Measurements from ENCODE around the gene JPH4. TPM values are rescaled to one million over a fixed set of nuclear protein-coding genes. Genes with fewer than 3 reads are reported as not detected.
"Not testable (repeated sequence)": the region's sequence is repeated elsewhere in the genome, so short reads cannot be mapped to it uniquely, and the experiment has no call there.

JPH4 gene
- total RNA-seq, 2 experiments from 2014 or later: not detected

DNA sequence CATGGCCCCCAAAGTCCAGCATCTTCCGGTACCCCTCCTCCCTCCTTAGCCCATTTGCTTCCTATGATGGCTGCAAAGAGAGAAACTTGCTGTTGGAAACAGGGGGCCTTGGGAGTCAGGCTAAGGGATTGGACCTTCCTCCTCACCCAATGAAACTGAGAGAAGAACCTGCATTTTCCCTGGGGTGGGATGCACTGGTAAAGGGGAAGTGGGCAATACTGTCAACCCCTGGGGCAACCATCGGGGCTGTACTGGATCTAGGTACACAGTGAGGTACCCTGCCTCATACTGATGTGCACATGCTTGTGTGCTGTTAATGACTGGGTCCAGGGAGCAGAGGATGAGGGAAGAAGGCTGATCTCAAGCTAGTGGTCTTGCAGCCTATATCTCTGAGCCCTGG, 11.0 kb upstream of the JPH4 start:
- peaks cover 11% of the 10 kb centered on the region for H3K27me3 Mint-ChIP-seq (ENCODE audit: low read depth)
- ATAC-seq (no peak), DNase-seq (no peak)
- ChIA-PET POLR2A (no interaction called here), CTCF (interaction anchor here (0.6 to 3.8 kb wide), 37 partner anchors 8 to 364 kb away, joined by 3 to 110 read pairs (median 4); partner anchors contain the start of genes DHRS2 and DHRS4)
- no peak overlapping the region for H3K27ac Mint-ChIP-seq
- H3K9me3 Mint-ChIP-seq (ENCODE audit: insufficient read depth): no peaks in the 10 kb centered on the region
- no peaks in the 10 kb centered on the region for H3K36me3 Mint-ChIP-seq (ENCODE audit: low read depth)
- no peak overlapping the region for H3K4me3 Mint-ChIP-seq
- H3K4me1 Mint-ChIP-seq (ENCODE audit: low read depth): peaks cover 11% of the 10 kb centered on the region

DNA sequence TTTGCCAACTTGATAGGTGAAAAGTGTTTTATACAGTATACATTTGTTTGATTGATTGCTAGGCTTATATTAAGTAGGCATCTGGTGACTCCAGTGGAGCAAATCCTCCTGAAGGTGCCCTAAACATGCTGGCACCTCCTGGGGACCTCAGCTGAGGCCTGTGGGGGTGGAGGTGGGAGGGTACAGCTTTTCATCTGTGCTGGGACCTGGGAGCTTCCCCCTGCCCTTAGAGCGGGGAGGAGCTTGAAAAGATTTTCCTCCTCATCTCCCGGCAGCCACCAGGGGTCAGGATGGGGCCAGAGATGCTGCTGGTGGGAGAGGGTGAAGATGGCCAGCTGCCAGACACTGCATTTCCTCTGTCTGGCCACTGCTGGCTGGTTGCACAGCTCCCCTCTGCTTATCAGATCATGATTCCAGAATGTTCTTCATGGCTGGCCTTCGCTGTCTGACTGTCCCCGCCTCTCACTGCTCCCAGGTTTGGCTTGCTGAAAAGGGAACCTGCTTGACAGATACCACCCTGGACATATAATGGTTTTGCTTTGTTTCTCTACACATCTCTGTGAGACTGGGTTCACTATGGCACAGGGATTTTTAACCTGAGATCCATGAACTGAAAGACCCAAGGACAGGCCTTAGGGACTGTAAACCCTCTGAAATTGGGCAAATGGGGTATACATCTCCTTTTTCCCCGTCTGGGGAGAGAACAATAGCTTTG, 10.5 kb upstream of the JPH4 start:
- DNase-seq (peak; percentile 88), ATAC-seq (peak; percentile 99)
- Mint-ChIP-seq H3K4me1 (ENCODE audit: low read depth) (peaks cover 11% of the 10 kb centered on the region), H3K27me3 (ENCODE audit: low read depth) (peaks cover 11% of the 10 kb centered on the region), H3K9me3 (ENCODE audit: insufficient read depth) (no peaks in the 10 kb centered on the region), H3K36me3 (ENCODE audit: low read depth) (no peaks in the 10 kb centered on the region), H3K27ac (no peak overlapping the region), H3K4me3 (no peak overlapping the region)
- POLR2A ChIA-PET: no interaction called here
- CTCF ChIA-PET: interaction anchor here (0.6 to 3.8 kb wide), 43 partner anchors 8 to 365 kb away, joined by 3 to 110 read pairs (median 4); partner anchors contain the start of genes DHRS2 and DHRS4

- H3K9me3 Mint-ChIP-seq (ENCODE audit: insufficient read depth); H3K27ac Mint-ChIP-seq; H3K36me3 Mint-ChIP-seq (ENCODE audit: low read depth); ATAC-seq; POLR2A ChIA-PET; H3K4me3 Mint-ChIP-seq; DNase-seq: not testable (repeated sequence)
- Mint-ChIP-seq H3K27me3 (ENCODE audit: low read depth) (peaks cover 27% of the 10 kb centered on the region), H3K4me1 (ENCODE audit: low read depth) (peaks cover 11% of the 10 kb centered on the region)
- CTCF ChIA-PET: interaction anchor here (2.5 kb wide), 1 partner anchor 47 kb away, joined by 17 read pairs; no protein-coding TSS in a partner anchor
These were observed 6.1 kb upstream of the JPH4 start for GRCh38 chr14:23584527-23585203.

- H3K4me1 Mint-ChIP-seq (ENCODE audit: low read depth); DNase-seq; POLR2A ChIA-PET; H3K27ac Mint-ChIP-seq; H3K4me3 Mint-ChIP-seq; H3K36me3 Mint-ChIP-seq (ENCODE audit: low read depth); H3K9me3 Mint-ChIP-seq (ENCODE audit: insufficient read depth); ATAC-seq: not testable (repeated sequence)
- CTCF ChIA-PET: interaction anchor here (2.5 kb wide), 1 partner anchor 48 kb away, joined by 17 read pairs; no protein-coding TSS in a partner anchor
- H3K27me3 Mint-ChIP-seq (ENCODE audit: low read depth): peaks cover 32% of the 10 kb centered on the region
These were observed 5.4 kb upstream of the JPH4 start for GRCh38 chr14:23583761-23584526.

DNA sequence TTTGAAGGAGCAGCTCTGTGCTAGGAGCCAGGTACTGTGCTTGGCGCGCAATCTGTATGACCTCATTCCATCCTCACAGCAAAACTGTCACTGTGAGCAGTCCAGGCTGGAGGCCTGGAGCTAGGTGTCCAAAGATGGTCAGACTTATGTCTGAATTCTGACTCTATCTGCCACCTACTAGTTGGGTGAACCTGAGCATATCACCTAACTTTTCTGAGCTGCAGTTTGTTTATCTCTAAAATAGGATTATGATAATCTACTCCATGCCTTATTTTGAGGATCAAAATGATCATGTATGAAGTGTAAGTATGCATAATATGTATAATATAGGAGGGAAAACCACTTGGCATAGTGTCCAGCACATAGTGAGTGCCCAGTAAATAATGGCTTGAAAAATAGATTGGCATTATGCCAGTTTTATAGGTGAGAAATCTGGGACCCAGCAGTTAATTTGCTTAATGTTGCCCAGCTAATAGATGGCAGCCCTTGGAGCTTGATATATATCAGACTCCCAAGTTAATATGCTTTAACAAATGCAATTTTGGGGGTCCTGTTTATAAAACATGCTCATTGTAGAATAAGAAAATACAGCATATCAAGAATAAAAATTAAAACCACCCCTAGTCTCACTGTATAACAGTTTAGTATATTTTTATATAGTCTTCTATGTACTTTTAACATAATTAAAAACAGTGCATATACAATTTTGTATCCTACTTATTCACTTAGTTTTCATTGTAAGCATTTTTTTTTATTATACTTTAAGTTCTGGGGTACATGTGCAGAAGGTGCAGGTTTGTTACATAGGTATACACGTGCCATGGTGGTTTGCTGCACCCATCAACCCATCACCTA, 4.5 kb upstream of the JPH4 start:
- Mint-ChIP-seq H3K9me3 (ENCODE audit: insufficient read depth) (no peaks in the 10 kb centered on the region), H3K27ac (no peak overlapping the region), H3K36me3 (ENCODE audit: low read depth) (no peaks in the 10 kb centered on the region), H3K4me1 (ENCODE audit: low read depth) (no peaks in the 10 kb centered on the region), H3K27me3 (ENCODE audit: low read depth) (peaks cover 40% of the 10 kb centered on the region), H3K4me3 (no peak overlapping the region)
- ChIA-PET POLR2A (no interaction called here), CTCF (interaction anchor here (2.5 to 3.3 kb wide), 2 partner anchors 24 to 49 kb away, joined by 9 to 17 read pairs; no protein-coding TSS in a partner anchor)
- DNase-seq: peak; percentile 16
- no peak for ATAC-seq

DNA sequence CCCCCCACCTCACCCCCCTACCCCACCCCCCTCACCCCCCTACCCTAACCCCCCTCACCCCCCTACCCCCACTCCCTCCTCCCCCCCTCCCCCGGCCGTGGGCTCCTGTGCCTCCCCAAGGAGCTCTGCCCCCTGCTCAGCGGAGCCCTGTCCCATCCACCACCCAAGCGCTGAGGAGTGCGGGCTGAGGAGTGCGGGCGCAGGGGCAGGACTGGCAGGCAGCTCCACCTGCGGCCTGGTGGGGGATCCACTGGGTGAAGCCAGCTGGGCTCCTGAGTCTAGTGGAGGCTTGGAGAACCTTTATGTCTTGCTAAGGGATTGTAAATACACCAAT, 2.3 kb upstream of the JPH4 start:
- Mint-ChIP-seq H3K27ac (no peak overlapping the region), H3K4me3 (no peak overlapping the region), H3K36me3 (ENCODE audit: low read depth) (no peaks in the 10 kb centered on the region), H3K9me3 (ENCODE audit: insufficient read depth) (no peaks in the 10 kb centered on the region), H3K27me3 (ENCODE audit: low read depth) (peaks cover 50% of the 10 kb centered on the region), H3K4me1 (ENCODE audit: low read depth) (peaks cover 8% of the 10 kb centered on the region)
- ATAC-seq: no peak
- POLR2A ChIA-PET: interaction anchor here (0.6 kb wide), 1 partner anchor 27 kb away, joined by 3 read pairs; no protein-coding TSS in a partner anchor
- no peak for DNase-seq
- CTCF ChIA-PET: interaction anchor here (0.6 to 3.3 kb wide), 4 partner anchors 8 to 51 kb away, joined by 3 to 9 read pairs (median 4); no protein-coding TSS in a partner anchor

GRCh38 chr14:23580152-23580926, 1.7 kb upstream of the JPH4 start:
- Mint-ChIP-seq H3K4me3 (no peak overlapping the region), H3K36me3 (ENCODE audit: low read depth) (no peaks in the 10 kb centered on the region), H3K27ac (no peak overlapping the region), H3K4me1 (ENCODE audit: low read depth) (peaks cover 9% of the 10 kb centered on the region), H3K9me3 (ENCODE audit: insufficient read depth) (no peaks in the 10 kb centered on the region), H3K27me3 (ENCODE audit: low read depth) (peaks cover 51% of the 10 kb centered on the region)
- DNase-seq (peak; percentile 19), ATAC-seq (no peak)
- ChIA-PET POLR2A (no interaction called here), CTCF (interaction anchor here (1.0 to 3.3 kb wide), 3 partner anchors 9 to 51 kb away, joined by 3 to 9 read pairs (median 4); no protein-coding TSS in a partner anchor)

DNA sequence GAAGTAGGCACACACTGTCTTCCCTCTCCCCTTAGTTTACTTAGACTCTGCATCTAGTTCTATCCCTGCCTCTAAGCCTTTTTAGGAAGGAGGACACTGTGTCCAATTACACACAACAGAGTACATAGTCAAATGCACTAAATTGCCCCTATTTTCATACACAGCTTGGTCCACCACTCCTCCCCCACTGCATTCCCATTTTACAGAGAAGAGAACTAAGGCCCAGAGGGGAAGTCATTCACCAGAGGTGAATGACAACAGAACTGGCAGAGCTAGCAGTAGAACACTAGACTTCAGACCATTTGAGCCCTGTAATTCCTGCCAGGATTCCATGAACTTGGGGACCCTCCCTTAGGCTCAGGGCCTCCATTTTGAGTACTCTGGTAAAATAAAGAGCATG, 1.1 kb upstream of the JPH4 start:
- ATAC-seq (no peak), DNase-seq (peak; percentile 16)
- no peak overlapping the region for H3K4me3 Mint-ChIP-seq
- ChIA-PET POLR2A (no interaction called here), CTCF (interaction anchor here (1.0 to 3.3 kb wide), 2 partner anchors 9 to 20 kb away, joined by 3 to 9 read pairs; no protein-coding TSS in a partner anchor)
- no peak overlapping the region for H3K27ac Mint-ChIP-seq
- peaks cover 11% of the 10 kb centered on the region for H3K4me1 Mint-ChIP-seq (ENCODE audit: low read depth)
- peaks cover 57% of the 10 kb centered on the region for H3K27me3 Mint-ChIP-seq (ENCODE audit: low read depth)
- no peaks in the 10 kb centered on the region for H3K36me3 Mint-ChIP-seq (ENCODE audit: low read depth)
- H3K9me3 Mint-ChIP-seq (ENCODE audit: insufficient read depth): no peaks in the 10 kb centered on the region

DNA sequence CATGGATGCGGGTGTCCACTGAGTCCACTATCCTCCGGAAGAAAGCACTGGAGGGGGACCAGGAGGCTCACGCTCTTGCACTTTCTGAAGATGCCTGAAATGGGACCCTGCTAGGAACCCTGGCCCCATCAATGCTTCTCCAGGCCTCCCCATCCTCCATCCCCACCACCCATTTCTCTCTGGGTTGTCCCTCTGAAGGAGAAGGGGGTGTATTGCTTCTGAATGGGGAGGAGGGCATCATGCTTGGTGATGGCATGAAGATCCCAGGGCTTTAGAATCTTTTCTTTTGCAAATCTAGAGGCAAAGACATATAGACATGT, 681 bp upstream of the JPH4 start:
- H3K27me3 Mint-ChIP-seq (ENCODE audit: low read depth): peaks cover 58% of the 10 kb centered on the region
- H3K36me3 Mint-ChIP-seq (ENCODE audit: low read depth): no peaks in the 10 kb centered on the region
- ChIA-PET POLR2A (no interaction called here), CTCF (no interaction called here)
- DNase-seq (no peak), ATAC-seq (no peak)
- no peaks in the 10 kb centered on the region for H3K9me3 Mint-ChIP-seq (ENCODE audit: insufficient read depth)
- no peak overlapping the region for H3K27ac Mint-ChIP-seq
- no peak overlapping the region for H3K4me3 Mint-ChIP-seq
- H3K4me1 Mint-ChIP-seq (ENCODE audit: low read depth): peaks cover 11% of the 10 kb centered on the region

- DNase-seq (no peak), ATAC-seq (no peak)
- POLR2A ChIA-PET: no interaction called here
- Mint-ChIP-seq H3K4me1 (ENCODE audit: low read depth) (peaks cover 15% of the 10 kb centered on the region), H3K36me3 (ENCODE audit: low read depth) (no peaks in the 10 kb centered on the region), H3K27ac (no peak overlapping the region), H3K27me3 (ENCODE audit: low read depth) (peaks cover 56% of the 10 kb centered on the region), H3K9me3 (ENCODE audit: insufficient read depth) (no peaks in the 10 kb centered on the region), H3K4me3 (no peak overlapping the region)
- CTCF ChIA-PET: interaction anchor here (0.8 kb wide), 1 partner anchor 54 kb away, joined by 3 read pairs; no protein-coding TSS in a partner anchor
These were observed 739 bp downstream of the JPH4 start for GRCh38 chr14:23577710-23578392.

Measured in activated CD8-positive, alpha-beta T cell treated with anti-CD3 and anti-CD28 coated beads, Interleukin-2, amount 10 ng/mL, durations not matched to agents 7 days and 5 days (primary cell).